MV-4-11 (cell line): Measurements from ENCODE around the gene ITGA5.

Experiments
- DNase-seq: peaks from one replicate; lab custom pipeline; 2025; lab: John Stamatoyannopoulos, UW

ITGA5 gene

DNA sequence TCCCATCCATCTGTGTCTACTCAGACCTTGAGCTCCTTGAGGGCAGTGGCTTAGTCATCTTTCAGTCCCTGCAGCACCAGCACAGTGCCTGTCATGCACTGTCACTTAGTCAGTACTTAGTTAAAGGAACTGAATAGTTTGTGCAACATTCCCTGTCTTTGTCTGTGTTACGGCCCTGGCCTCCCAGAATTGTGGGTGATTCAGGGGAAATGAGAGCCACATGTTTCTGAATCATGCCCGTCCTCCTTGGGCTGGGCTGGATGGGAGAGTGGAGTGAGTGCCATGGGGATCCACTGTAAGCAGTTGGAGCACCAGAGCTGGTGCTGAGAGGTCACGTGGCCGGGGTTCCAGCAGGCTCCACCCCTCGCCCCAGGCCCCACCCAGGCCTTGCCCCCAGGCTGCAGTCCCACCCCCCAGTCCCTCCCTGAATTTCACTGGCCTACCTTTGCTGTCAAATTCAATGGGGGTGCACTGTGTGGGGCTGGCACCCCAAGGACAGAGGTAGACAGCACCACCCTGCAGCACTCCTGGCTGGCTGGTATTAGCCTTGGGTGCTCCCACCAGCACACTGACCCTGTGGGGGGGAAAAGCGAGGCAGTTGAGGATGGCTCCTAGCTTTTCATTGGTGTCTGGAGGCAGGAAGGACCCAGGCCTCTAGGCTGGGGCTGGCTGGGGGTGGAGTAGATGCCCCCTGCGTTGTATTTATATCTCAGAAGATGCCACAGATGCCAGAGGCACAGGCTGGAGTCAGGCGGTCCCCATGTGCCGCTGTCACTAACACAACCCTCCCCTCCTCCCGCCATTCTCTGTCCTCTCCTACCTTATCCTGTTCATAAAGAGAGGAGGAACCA lies 7.5 kb downstream of the ITGA5 start:
- DNase-seq, result peak; percentile 98

DNA sequence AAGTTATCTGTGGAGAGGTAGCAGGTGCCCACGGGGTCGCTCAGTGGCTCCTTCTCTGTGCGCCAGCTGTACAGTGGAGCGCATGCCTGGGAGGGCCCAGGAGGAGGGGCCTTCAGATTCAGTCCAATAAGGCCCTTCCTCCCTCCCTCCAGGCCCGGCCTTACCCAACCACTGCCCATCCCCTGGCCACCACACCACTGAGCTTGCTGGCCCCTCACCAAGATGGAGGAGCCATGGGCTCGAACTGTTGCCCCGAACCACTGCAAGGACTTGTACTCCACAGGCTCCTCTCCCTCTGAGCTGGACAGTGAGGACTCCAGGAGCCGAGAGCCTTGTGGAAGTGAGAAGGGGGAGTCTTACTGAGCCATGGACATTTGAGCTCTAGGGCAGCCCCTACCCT lies 9.8 kb downstream of the ITGA5 start:
- no peak for DNase-seq

GRCh38 chr12:54407183-54407905 lies 11.7 kb downstream of the ITGA5 start:
- DNase-seq, result peak; percentile 91

DNA sequence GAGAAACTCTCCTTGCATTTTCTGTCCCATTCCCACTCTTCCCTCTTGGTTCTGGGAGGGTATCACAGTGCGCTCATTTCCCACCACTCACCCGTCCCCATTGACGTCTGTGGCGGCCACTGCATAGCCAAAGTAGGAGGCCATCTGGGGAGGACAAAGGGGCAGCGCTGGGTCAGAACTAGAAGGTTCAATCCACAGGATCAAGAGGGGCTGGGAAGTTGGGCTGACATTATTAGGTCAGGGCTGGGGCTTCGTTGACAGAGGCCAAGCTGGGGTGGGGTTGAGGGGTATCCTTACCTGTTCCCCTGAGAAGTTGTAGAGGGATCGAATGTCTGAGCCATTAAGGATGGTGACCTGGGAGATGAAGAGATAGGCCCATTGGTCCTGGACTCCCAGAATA lies 13.5 kb downstream of the ITGA5 start:
- DNase-seq, result no peak

GRCh38 chr12:54405106-54405505 lies 14.0 kb downstream of the ITGA5 start:
- DNase-seq, result no peak

DNA sequence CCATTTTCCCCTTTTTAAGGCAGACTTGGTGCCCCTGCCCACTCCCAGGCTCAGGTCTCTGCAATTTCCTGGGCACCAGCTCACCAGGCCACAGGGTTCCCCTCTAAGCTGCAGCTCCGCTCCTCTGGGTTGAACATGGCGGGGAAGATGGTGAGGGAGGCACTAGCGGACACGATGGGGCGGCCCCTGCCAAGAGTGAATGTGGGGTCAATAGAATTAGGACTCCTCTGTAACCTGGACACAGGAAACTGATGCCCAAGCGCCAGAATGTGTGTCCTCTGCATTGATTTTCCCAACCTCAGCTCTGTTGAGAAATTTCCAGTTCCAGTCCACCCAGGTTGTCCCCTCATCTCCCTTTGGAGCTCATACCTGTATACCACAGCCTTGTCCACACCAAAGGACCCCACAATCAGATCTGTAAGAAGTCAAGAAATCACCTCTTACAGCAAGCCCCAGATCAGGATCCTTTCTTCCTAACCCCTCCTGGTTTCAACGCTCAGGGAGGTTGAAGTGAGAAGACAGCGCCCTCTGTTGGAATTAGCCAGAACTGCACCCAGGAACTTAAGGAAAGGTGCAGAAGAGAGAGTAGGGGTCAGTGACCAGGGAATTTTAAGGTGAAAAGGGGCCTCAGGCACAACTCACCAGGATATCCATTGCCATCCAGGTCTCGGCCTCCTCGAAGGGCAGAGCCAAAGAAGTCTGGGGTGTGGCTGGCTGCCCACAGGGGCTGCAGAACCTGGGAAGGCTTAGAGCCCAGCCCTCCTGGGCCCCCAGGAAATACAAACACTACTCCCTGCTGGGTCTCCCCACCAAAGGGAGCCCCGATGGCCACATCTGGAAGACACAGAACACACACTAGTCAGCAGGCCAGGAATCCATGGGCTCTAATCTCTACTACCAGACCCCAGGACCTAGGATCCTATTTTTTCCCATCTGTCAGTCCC lies 14.7 kb downstream of the ITGA5 start:
- peak; percentile 48 for DNase-seq

- DNase-seq, result no peak
Observed at GRCh38 chr12:54401119-54401518, 17.9 kb downstream of the ITGA5 start.

DNA sequence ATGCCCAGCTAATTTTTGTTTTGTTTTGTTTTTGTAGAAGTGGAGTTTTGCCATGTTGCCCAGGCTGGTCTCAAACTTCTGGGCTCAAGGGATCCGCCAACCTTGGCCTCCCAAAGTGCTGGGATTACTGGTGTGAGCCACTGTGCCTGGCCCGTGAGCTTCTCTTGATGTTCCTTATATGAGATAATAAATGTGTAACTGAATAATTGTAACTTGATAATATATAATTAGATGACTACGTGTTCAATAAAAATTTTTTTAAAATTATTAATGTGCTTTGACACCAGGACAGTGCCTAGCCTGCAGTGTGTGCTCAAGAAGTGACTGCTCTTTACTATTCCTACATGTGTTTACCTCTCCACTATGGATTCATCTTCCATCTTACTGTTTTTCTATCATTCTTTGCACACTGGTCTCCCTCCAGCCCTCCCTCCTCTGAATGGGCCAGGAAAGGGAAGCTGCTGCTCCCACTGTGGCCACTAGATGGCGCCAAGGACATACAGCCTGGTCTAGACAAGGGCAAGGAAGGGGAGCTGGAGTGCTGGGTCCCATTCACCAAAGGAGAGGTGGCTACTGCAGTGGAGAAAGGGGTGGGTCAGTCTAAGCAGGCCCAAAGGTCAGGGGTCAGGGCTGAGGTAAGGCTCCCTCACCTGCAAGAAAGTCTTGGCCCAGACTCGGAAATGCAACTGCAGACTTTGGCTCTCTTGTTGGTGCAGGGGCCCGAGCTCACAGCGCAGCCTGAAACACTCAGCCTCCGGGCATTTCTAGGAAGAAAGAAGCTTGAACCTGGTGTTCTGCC lies 19.9 kb downstream of the ITGA5 start:
- DNase-seq, result peak; percentile 75

DNA sequence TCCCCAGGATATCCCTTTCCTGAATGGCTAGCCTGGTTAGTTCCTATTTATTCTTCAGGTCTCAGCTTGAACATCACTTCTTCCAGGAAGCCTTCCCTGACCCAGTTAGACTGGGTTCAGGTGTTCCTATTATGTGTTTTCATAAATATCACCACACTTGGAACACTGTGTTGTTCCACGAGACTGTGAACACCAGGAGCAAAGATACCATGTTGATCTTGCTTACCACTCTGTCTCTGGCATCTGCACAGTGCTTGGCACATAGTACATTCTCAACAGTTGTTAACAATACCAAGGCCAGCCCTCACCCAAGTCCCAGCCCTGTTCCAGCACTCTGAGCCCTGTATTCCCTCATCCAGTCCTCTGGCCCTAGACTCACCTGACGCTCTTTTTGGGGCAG lies 20.8 kb downstream of the ITGA5 start:
- DNase-seq, result no peak

DNA sequence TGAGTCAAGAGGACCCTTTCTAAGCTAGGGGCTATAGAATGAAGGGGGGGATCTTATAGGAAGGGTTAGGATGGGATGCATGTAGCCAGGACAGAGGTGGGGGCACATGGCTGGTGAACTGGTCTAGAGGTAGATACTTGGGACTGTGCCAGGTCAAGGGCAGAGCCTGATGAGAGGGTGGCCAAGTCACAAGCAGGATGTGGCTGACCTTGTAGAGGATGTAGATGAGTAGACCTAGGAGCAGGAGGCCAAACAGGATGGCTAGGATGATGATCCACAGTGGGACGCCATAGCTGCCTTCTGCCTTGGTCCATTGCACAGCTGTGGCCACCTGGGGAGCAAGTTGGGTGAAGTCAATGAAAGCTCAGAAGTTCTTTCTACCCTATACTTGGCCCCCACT lies 21.9 kb downstream of the ITGA5 start:
- DNase-seq, result no peak

GRCh38 chr12:54395545-54395944 lies 23.5 kb downstream of the ITGA5 start:
- DNase-seq, result no peak

- no peak for DNase-seq
Observed at GRCh38 chr12:54394986-54395385, 24.1 kb downstream of the ITGA5 start.

- peak; percentile 56 for DNase-seq
Observed at GRCh38 chr12:54394281-54394719, 24.8 kb downstream of the ITGA5 start.

- DNase-seq, result no peak
Observed at GRCh38 chr12:54393743-54394142, 25.3 kb downstream of the ITGA5 start.

DNA sequence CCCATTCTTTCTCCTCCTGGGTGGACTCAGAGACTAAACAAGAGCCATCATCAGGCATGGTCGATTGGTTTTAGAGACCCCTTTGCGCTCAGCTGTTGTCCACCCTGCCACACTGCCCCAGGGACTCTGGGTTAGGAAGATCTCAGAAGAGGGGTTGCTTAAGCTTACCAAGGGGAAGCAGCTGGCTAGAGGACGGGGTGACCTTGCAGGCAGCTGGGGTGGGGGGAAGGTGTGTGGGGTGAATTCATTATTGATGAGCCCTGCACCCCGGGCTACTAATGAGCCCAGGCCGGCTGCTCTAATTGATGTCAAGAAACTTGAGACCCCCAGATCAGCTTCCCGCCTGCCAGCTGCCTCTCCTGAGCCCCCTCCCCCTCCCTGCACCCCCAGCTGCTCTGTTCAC lies 25.9 kb downstream of the ITGA5 start:
- no peak for DNase-seq

DNA sequence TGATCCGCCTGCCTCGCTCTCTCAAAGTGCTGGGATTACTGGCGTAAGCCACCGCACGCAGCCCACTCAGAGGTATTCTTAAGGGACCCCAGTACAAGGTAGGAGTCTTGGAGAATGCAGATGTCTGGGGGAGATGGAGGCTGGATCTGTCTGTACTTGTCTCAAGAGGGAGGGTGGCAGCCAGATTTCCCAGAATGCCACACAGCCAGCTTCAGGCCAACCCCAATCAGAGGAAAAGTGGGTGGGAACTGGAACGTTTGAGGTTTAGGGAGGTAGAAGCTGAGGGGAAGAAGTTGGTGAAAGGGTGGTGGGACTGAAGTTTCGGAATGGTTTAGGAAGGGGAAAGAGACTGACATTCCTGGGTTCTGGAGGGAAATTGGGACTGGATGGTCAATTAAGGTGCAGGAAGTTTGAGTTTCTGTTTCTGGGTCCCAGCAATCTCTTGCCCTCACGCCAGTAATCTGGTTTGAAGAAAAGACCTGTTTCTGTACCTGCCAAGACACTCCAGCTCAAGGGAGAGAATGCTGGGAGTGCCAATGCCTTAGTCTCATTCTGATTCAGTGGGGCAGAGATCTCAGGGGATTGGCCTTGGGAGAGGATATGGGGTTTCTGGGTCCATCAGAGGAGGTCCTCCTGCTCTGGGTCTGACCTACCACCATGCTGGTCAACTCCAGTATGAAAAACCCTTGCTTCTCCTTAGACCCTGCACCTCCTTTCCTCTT lies 26.4 kb downstream of the ITGA5 start:
- DNase-seq, result no peak

- no peak for DNase-seq
Observed at GRCh38 chr12:54390668-54391551, 28.2 kb downstream of the ITGA5 start.

DNA sequence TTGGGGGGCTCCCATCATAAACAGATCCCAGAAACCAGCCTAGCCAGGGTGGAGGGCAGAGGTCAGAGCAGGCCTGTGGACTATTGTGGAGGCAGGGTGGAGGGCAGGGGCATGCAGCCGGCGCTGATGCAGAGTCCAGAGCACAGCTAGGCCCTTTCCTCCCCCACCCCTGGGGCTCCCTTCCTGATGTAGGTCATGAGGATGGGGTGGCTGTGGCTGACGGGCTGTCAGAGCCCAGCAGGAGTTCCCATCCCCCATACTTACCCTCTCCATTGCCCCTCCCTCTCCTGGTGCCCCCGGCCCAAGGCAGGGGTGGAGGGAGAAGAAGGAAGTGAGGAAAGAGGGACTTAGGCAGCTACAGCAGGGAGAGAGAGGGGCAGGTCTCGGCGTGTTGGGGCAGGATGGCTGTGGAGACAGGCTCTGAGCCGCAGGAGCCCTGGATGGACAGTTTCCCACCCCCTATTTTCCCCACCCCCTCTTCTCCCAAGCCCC lies 28.8 kb downstream of the ITGA5 start:
- DNase-seq, result no peak

DNA sequence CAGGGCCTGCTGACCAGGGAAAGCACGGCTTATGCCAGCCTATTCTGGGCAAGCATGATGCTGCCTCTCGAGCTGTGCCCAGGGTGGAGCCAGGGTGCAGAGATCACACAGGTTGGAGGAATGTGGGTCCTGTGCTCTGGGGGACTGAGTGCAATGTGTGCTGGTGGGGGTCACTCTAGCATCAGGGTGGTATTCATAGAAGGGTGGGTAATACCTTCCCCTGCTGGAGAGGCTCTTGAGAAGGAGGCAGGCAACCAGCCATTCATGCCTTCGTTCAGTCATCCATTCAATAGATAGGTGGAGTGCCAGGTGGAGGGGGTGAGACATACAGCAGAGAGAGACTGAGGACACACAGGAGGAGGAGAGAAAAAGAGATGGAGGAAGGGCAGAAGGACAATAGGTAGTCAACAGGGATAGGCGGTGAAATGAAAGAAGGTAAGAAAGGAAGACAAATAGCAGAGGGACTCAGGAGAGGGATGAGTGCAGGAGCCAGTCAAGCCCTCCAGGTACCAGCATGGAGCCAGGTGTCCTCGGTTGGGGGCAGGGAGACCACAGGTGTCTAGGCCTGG lies 29.4 kb downstream of the ITGA5 start:
- DNase-seq, result no peak
